Iris pigment epithelial cell (primary cell): ENCODE results near the gene TMEM47.
A peak's percentile ranks its signal among the peaks of the same experiment; 100 is the strongest.

ENCODE experiments used
- DNase-seq: peaks from one replicate; pipeline ENCODE4 v3.0.0-alpha.2; 2011; ENCODE audit warnings: low read depth

Gene TMEM47

GRCh38 chrX:34656842-34657725, at the start of gene TMEM47:
TSS of gene TMEM47 (minus strand) at chrX:34657285. CDS start at chrX:34657029, 256 bp downstream.
- DNase-seq: peak; percentile 66

- no peak for DNase-seq
These were observed 30.0 kb upstream of the TMEM47 start for GRCh38 chrX:34687095-34687494.

- DNase-seq: no peak
These were observed 2.5 kb upstream of the TMEM47 start for GRCh38 chrX:34659575-34659974.

- peak; percentile 40 for DNase-seq
These were observed 1.2 kb upstream of the TMEM47 start for GRCh38 chrX:34658326-34658725.

- DNase-seq: no peak
These were observed 613 bp upstream of the TMEM47 start for GRCh38 chrX:34657726-34658070.

GRCh38 chrX:34656467-34656841, 631 bp downstream of the TMEM47 start:
- no peak for DNase-seq

GRCh38 chrX:34655501-34656455, 1.3 kb downstream of the TMEM47 start:
- peak; percentile 36 for DNase-seq

GRCh38 chrX:34654696-34655490, 2.2 kb downstream of the TMEM47 start:
- DNase-seq: peak; percentile 7

GRCh38 chrX:34653811-34654210, 3.3 kb downstream of the TMEM47 start:
- DNase-seq: peak; percentile 32

GRCh38 chrX:34642849-34643248, 14.2 kb downstream of the TMEM47 start:
- no peak for DNase-seq

GRCh38 chrX:34638116-34638515, 19.0 kb downstream of the TMEM47 start:
- peak; percentile 52 for DNase-seq

GRCh38 chrX:34634349-34634748, 22.7 kb downstream of the TMEM47 start:
- DNase-seq: no peak

GRCh38 chrX:34632384-34632783, 24.7 kb downstream of the TMEM47 start:
- no peak for DNase-seq

- peak; percentile 36 for DNase-seq
These were observed 25.4 kb downstream of the TMEM47 start for GRCh38 chrX:34631479-34632220.

- no peak for DNase-seq
These were observed 27.5 kb downstream of the TMEM47 start for GRCh38 chrX:34629572-34629971.

- no peak for DNase-seq
These were observed 32.7 kb downstream of the TMEM47 start for GRCh38 chrX:34624416-34624815.

GRCh38 chrX:34619920-34620319, 37.2 kb downstream of the TMEM47 start:
- DNase-seq: no peak

GRCh38 chrX:34612036-34612435, 45.0 kb downstream of the TMEM47 start:
- DNase-seq: peak; percentile 19

GRCh38 chrX:34598362-34598761, 58.7 kb downstream of the TMEM47 start:
- DNase-seq: no peak

- DNase-seq: peak; percentile 14
These were observed 70.1 kb downstream of the TMEM47 start for GRCh38 chrX:34586936-34587335.

- no peak for DNase-seq
These were observed 70.7 kb downstream of the TMEM47 start for GRCh38 chrX:34586346-34586911.
